Transverse colon (tissue), 4 donors: ENCODE measurements around the gene RNASE12.

Source experiments
- EP300 ChIP-seq: sonication (generic); formaldehyde crosslinking; IDR thresholded peaks from one replicate; pipeline ENCODE4 v1.6.1; 2017; ENCODE audit warnings: antibody characterized with exemption, low read depth
- POLR2AphosphoS5 ChIP-seq, 3 donors: sonication (generic); formaldehyde crosslinking; IDR thresholded peaks; one replicate each; pipeline ENCODE4 v1.6.1; 2016; ENCODE audit warnings: antibody characterized with exemption in 3 of 3
- TF ChIP-seq, protein P1 (sequence below), 5 experiments: fragments of 200-600 bp in 3 of 5; fragments of 450-650 bp in 2 of 5; sonication (generic) in 3 of 5; IDR thresholded peaks; 1 replicate in 2 of 5; 2 replicates in 3 of 5; pipeline ENCODE4 v1.5.1; 2016 to 2017; ENCODE audit warnings: antibody characterized with exemption in 5 of 5, inconsistent platforms in 3 of 5, mild to moderate bottlenecking in 2 of 5, moderate library complexity in 1 of 5

DNA sequence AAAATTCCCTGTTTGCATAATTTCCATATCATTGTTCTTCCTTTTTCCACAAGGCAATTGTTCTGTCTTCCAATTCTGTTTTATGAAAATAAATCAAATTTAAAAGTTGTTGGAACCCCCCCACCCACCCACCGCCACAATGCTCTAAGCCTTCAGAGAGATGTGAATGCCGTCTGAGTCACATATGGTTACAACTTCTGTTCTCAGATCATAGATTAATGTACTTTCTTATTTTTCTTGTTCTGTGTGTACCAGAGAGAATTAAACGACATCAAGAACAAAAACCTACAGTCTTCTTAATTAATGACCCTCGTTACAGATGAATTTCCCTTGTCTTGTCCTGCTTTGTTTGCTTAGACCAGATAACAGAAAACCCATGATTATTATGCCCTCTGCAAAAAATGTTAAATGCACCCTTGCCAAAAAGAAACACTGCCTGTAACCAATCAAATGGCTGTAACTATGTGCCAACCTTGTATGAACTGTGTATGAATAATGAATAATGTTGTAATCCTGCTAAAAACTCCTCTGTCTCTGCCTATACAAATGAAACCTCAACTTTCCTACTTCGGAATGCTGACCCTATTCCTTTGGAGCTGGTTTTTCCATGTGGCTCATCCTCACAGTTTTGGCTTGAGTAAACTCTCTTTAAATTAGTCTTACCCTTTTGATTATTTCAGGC is 36.3 kb upstream of the RNASE12 start:
- TF ChIP-seq EP300 (no peak), POLR2AphosphoS5 (IDR thresholded peaks at IDR 0.05) (no peak)
- TF ChIP-seq, protein P1, sequence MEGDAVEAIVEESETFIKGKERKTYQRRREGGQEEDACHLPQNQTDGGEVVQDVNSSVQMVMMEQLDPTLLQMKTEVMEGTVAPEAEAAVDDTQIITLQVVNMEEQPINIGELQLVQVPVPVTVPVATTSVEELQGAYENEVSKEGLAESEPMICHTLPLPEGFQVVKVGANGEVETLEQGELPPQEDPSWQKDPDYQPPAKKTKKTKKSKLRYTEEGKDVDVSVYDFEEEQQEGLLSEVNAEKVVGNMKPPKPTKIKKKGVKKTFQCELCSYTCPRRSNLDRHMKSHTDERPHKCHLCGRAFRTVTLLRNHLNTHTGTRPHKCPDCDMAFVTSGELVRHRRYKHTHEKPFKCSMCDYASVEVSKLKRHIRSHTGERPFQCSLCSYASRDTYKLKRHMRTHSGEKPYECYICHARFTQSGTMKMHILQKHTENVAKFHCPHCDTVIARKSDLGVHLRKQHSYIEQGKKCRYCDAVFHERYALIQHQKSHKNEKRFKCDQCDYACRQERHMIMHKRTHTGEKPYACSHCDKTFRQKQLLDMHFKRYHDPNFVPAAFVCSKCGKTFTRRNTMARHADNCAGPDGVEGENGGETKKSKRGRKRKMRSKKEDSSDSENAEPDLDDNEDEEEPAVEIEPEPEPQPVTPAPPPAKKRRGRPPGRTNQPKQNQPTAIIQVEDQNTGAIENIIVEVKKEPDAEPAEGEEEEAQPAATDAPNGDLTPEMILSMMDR (IDR thresholded peaks at IDR 0.05) = no peak
